UCSD-AML1 (cell line): ENCODE results near the gene COL23A1.

Source experiments
- DNase-seq: peaks from one replicate; lab custom pipeline; 2025; ENCODE audit not compliant: unreplicated experiment; lab: John Stamatoyannopoulos, UW

Gene COL23A1

DNA sequence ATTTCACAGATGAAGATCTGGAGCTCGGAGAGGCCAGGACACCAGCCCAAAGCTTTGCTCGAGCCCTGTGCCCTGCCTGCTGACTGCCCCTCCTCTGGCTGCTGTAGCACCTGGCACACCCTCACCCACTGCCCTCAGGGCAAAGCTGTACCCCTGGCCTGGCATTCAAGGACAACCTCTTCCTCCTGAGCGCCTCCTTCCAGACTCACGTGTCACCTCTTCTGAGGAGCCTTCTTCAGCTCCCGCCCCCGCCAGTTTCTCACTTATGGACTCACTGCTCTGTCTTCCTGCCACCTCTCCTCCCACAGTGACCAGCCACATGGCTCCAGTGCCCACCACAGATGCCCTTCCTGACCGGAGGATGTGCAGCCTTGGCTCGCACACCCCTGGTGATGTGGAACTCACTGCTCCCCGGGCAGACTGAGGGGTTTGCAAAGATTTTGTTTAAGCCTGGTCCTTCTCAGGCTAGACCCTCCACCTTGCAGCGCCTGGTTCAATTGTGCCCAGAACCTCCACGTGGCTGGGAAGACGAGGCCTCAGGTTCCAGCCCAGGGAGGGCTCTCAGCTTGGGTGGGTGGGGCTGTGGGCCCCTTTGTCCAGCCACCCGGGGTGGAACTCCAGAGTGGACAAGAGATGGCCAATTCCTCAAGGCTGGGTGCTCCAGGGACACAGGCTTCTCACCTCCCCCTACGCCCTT is 311.0 kb downstream of the COL23A1 start:
- DNase-seq: no peak

GRCh38 chr5:178278358-178279023 is 311.7 kb downstream of the COL23A1 start:
- DNase-seq: no peak

DNA sequence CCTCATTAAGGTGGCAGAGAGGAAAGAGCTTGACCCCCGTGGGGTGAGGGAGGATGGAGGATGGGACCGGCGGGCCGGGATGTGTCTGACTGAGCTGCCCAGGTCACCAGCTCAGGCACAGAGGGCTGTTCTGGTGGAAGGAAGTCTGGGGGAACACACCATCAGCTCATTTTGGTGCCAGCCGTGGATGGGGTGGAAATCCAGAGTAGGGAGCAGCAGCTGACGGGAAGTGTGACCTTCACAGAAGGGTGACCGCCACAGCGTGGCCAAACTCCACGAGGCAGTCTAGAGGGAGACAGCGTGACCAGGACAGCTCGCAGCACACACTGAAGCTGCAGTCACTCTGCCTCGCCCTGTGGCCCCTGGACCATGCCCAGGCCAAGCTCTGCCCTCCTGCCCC is 312.3 kb downstream of the COL23A1 start:
- no peak for DNase-seq

- no peak for DNase-seq
Measured at GRCh38 chr5:178277346-178277745, 312.8 kb downstream of the COL23A1 start.

- no peak for DNase-seq
Measured at GRCh38 chr5:178274781-178275537, 315.2 kb downstream of the COL23A1 start.

- no peak for DNase-seq
Measured at GRCh38 chr5:178273665-178274541, 316.3 kb downstream of the COL23A1 start.

DNA sequence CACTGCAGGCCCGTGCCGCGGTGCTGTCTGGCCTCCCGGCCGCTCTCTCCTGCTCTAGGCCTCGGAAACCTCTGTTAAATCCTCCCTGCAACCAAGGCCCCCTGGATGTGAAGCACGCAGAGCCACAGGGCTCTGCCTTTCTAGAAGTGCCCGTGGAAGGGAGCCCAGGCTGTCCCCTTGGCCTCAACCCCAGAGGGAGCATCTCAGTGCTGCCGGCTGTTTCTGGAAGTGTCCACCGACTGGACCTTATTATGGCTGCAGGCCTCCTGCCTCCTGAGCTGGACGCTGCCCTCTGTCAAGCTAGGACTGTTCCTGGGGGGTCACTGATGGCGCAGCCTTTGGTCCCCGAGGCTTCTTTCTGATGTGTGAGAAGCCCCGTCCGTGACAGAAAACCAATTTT is 317.2 kb downstream of the COL23A1 start:
- no peak for DNase-seq

DNA sequence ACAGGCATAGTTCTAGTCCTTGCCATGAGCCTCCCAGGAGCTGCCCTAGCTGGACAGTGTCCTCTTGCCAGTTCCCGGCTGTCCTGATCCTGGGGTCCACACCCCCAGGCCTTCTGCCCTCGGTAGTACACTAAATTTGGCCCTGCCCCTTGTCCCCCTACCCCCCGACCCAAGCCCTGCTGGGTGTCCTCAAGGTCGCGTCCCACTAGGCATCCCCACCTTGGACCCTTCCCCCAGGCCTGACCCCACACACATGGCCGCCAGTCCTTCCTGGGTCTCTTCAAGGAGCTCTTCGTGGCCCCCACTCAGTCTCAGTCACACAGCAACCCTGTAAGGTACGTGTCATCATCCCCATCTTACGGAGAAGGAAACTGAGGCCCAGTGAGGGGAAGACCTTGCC is 317.6 kb downstream of the COL23A1 start:
- DNase-seq: no peak

DNA sequence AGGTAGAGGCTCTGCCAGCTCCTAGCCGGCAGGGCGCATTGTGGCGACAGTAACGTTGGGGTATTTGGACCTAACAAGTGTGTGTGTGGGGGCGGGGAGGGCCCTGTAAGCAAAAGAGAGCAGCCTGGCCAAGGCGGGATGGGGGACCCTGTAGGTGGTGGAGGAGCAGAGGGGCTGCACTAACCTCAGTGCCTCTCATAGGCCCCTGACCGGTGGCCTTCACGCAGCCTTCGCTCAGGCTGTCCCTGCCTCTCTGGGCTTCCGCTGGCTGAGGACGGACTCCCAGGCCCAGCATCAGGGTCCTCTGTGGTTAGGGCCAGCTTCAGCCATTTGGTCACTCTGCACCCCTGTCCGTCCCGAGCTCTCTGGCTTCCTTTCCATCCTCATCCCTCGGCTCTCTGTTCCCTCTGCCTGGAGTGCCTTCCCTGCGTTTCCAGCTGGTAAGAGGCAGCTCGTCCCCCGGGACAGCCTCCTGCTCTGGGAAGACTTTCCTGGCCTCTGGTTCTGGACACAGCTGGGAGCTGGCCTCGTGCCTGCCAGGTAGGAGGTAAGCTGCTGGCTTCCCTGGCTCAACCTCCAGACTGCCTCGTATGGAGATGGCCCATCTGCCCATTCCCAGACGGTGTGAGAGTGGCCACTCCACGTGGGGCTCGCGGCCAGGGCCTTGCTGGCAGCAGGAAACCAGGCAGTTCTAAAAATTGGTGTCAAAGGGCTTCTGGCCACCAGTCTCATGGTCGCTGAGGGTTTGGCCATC is 318.3 kb downstream of the COL23A1 start:
- no peak for DNase-seq

DNA sequence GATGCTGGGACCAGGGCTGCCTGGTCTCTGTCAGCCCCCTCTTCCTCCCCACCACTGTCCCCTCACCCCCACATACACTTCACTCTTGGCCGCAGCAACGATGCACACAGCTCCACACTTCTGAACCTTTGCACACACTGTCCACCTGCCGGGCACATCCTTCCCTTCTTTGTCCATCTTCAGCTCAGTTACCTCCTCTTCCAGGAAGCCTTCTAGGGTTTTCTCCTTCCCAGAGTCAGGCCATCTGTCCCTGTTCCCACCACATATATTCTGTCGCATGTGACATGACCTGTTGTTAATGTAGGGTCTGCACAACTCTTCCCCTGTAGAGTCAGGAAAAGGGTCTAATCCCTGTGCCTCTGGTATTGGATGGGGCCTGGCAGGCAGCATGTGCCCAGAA is 319.0 kb downstream of the COL23A1 start:
- no peak for DNase-seq

DNA sequence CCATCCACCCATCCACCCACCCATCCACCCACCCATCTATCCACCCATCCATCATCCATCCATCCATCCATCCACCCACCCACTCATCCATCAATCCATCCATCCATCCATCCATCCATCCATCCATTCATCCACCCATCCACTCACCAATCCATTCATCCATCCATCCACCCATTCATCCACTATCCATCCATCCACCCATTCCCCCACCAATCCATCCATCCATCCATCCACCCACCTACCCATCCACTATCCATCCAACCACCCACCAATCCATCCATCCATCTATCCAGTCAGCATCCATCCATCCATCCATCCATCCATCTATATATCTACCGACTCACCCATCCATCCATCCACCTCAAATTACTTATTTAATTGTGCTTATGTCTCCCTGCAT is 320.7 kb downstream of the COL23A1 start:
- no peak for DNase-seq

- no peak for DNase-seq
Measured at GRCh38 chr5:178267876-178268275, 322.3 kb downstream of the COL23A1 start.

DNA sequence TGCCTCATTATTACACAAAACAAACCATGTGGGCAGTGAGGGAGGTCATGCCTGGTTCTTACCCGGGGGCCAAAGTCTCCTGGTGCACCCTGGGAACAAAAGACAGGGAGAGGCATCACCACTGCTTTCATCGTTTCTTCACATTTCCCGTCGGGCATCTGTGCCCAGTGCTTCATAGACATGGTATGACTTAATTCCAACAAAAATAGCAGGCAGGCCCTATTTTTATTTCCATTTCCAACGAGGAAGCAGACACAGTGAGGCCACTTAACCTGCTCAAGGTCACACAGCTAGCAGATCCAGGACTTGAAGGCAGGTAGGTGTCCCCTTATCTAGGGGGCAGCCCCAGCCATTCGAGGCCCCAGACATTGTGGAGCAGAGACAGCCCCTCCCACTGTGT is 322.9 kb downstream of the COL23A1 start:
- no peak for DNase-seq

GRCh38 chr5:178266581-178266980 is 323.6 kb downstream of the COL23A1 start:
- no peak for DNase-seq

- no peak for DNase-seq
Measured at GRCh38 chr5:178265746-178266145, 324.4 kb downstream of the COL23A1 start.

DNA sequence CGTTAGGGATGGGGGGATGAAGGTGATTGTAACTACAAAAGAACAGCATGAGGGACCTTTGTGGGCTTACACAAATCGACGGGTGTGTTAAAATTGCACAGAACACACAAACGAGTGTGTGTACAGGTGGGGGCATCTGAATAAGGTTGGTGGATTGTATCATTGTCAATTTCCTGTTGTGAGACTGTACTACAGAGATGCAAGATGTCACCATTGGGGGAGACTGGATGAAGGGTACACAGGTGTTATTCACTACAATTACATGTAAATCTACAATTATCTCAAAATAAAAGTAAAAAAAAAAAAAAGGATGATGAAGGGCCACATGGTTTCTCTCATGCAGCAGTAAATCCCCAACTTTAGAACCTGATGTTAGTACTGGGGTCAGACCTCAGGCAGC is 326.1 kb downstream of the COL23A1 start:
- no peak for DNase-seq

DNA sequence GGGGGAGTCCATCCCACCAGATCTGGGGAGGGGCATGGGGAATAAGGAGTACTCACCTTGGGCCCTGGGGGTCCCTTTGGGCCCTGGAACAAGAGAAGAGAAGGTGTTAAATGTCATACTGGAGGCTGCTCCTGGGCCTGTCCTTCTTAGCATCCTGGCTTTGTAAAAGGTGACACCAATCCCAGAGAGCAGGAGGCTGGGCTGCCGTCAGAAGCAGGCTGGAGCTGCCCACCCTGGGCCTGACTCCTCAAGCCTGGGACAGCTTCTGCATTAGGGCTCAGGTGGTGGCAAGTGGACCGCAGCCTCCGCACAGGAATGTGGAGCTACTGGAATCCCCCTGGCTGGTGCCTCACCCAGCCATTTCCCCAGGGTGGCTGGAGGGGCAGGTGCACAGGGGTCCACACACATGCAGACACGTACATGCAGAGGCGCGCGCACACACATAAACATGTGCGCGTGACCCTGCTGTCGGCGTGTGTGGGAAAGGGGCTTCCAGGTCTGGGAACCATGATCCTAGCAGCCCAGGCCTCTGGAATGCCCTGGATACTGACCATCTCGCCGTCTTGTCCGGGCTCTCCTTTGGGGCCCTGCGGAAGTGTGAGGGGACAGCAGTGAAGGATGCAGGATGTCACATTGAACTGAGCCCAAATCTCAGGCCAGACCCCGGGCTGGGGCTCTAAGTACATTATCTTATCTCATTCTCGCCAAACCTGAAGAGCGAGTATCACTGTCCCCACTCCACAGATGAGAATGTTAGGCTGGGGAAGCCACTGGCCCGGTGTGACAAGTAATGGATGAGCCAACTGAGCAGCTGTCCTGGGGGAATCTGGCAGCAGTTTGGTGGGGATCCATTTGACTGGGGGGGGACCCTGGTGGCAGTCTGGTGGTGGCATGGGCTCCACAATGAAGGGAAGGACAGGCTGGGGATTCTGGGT is 328.3 kb downstream of the COL23A1 start:
- DNase-seq: no peak

GRCh38 chr5:178259623-178260536 is 330.3 kb downstream of the COL23A1 start:
- no peak for DNase-seq
